DND-41 (cell line): ENCODE measurements around the gene PROK2.

Experiments used
- ATAC-seq: fragments of 200-7000 bp; cut with Tn5 transposase; 3 replicates; pipeline ENCODE4 v1.9.1; 2021; ENCODE audit warnings: low read depth; ENCODE audit not compliant: insufficient read depth
- DNase-seq: peaks from one replicate; pipeline ENCODE4 v3.0.0-alpha.2; 2020
- H2AFZ ChIP-seq: 2 replicates; pipeline ENCODE4 v1.6.0; 2012; ENCODE audit warnings: low read depth, low read length
- H3K27ac ChIP-seq: 2 replicates; pipeline ENCODE4 v1.5.1; 2012; ENCODE audit warnings: low read length, inconsistent platforms
- H3K27me3 ChIP-seq: fragments of 200-600 bp; sonication (generic); 2 replicates; pipeline ENCODE4 v1.6.0; 2012; ENCODE audit warnings: low read length, mild to moderate bottlenecking, inconsistent platforms; ENCODE audit not compliant: insufficient read depth, poor library complexity
- H3K36me3 ChIP-seq: 2 replicates; pipeline ENCODE4 v1.5.1; 2012; ENCODE audit warnings: low read length, inconsistent platforms; ENCODE audit not compliant: insufficient read depth
- H3K4me1 ChIP-seq: 2 replicates; pipeline ENCODE4 v1.5.1; 2012; ENCODE audit warnings: mild to moderate bottlenecking, low read length; ENCODE audit not compliant: insufficient read depth
- H3K4me2 ChIP-seq: 2 replicates; pipeline ENCODE4 v1.6.0; 2012; ENCODE audit warnings: mild to moderate bottlenecking, moderate library complexity, low read length, inconsistent platforms; ENCODE audit not compliant: insufficient read depth
- H3K4me3 ChIP-seq, 2 experiments: fragments of 200-600 bp in 1 of 2; shearing (Covaris generic) in 1 of 2; 2 replicates each; pipeline ENCODE4 v1.5.1; 2012 to 2016; ENCODE audit warnings: inconsistent platforms in 2 of 2, low read length in 2 of 2, mild to moderate bottlenecking in 2 of 2, low read depth in 1 of 2, moderate library complexity in 1 of 2
- H3K79me2 ChIP-seq: 2 replicates; pipeline ENCODE4 v1.6.0; 2012; ENCODE audit warnings: low read length, inconsistent platforms; ENCODE audit not compliant: insufficient read depth
- H3K9ac ChIP-seq: 2 replicates; pipeline ENCODE4 v1.6.0; 2012; ENCODE audit warnings: low read depth, mild to moderate bottlenecking, inconsistent platforms, low read length, moderate library complexity
- H3K9me3 ChIP-seq: 2 replicates; pipeline ENCODE4 v1.5.1; 2012; ENCODE audit warnings: low read length, moderate library complexity, mild to moderate bottlenecking, inconsistent platforms; ENCODE audit not compliant: insufficient read depth, severe bottlenecking
- H4K20me1 ChIP-seq: 2 replicates; pipeline ENCODE4 v1.6.0; 2012; ENCODE audit warnings: low read length; ENCODE audit not compliant: insufficient read depth
- CTCF ChIP-seq: IDR thresholded peaks from 2 replicates; pipeline ENCODE4 v1.5.1; 2012; ENCODE audit warnings: borderline replicate concordance, low read length, moderate library complexity, mild to moderate bottlenecking; ENCODE audit not compliant: poor library complexity, severe bottlenecking; ENCODE audit errors: extremely low read depth
- EZH2 ChIP-seq: IDR thresholded peaks from 3 replicates; pipeline ENCODE4 v1.6.1; 2012; ENCODE audit warnings: borderline replicate concordance, low read depth, mild to moderate bottlenecking, moderate library complexity, low read length, inconsistent platforms; ENCODE audit not compliant: severe bottlenecking

The PROK2 gene

GRCh38 chr3:71797455-71797854 is 12.5 kb upstream of the PROK2 start:
- Histone ChIP-seq H3K36me3 (no peaks in the 10 kb centered on the region), H4K20me1 (no peaks in the 10 kb centered on the region), H3K9me3 (no peaks in the 10 kb centered on the region), H3K4me2 (no peak overlapping the region), H3K79me2 (no peaks in the 10 kb centered on the region), H3K4me1 (no peaks in the 10 kb centered on the region), H2AFZ (no peak overlapping the region), H3K4me3 (no peak overlapping the region), H3K27ac (no peak overlapping the region), H3K9ac (no peak overlapping the region), H3K27me3 (peaks cover 4% of the 10 kb centered on the region)
- no peak for DNase-seq
- no peak for ATAC-seq
- no peak for TF ChIP-seq CTCF
- no peak for TF ChIP-seq EZH2

GRCh38 chr3:71796290-71796689 is 11.3 kb upstream of the PROK2 start:
- DNase-seq, result no peak
- Histone ChIP-seq H3K36me3 (no peaks in the 10 kb centered on the region), H3K9me3 (no peaks in the 10 kb centered on the region), H3K27ac (no peak overlapping the region), H2AFZ (no peak overlapping the region), H4K20me1 (no peaks in the 10 kb centered on the region), H3K4me3 (no peak overlapping the region), H3K4me2 (no peak overlapping the region), H3K4me1 (no peaks in the 10 kb centered on the region), H3K9ac (no peak overlapping the region), H3K79me2 (no peaks in the 10 kb centered on the region), H3K27me3 (peaks cover 4% of the 10 kb centered on the region)
- TF ChIP-seq EZH2, result no peak
- no peak for TF ChIP-seq CTCF
- ATAC-seq, result no peak

- DNase-seq, result no peak
- Histone ChIP-seq H2AFZ (no peak overlapping the region), H3K4me1 (no peaks in the 10 kb centered on the region), H3K9ac (no peak overlapping the region), H3K27me3 (no peaks in the 10 kb centered on the region), H3K36me3 (no peaks in the 10 kb centered on the region), H3K4me3 (no peak overlapping the region), H4K20me1 (no peaks in the 10 kb centered on the region), H3K9me3 (no peaks in the 10 kb centered on the region), H3K79me2 (no peaks in the 10 kb centered on the region), H3K4me2 (no peak overlapping the region), H3K27ac (no peak overlapping the region)
- no peak for ATAC-seq
- TF ChIP-seq CTCF (no peak), EZH2 (no peak)
These were observed 6.7 kb upstream of the PROK2 start for GRCh38 chr3:71791634-71792033.

- Histone ChIP-seq H3K36me3 (no peaks in the 10 kb centered on the region), H3K9ac (no peak overlapping the region), H2AFZ (no peak overlapping the region), H3K27ac (no peak overlapping the region), H3K27me3 (no peaks in the 10 kb centered on the region), H4K20me1 (no peaks in the 10 kb centered on the region), H3K4me2 (no peak overlapping the region), H3K79me2 (no peaks in the 10 kb centered on the region), H3K4me3 (no peak overlapping the region), H3K4me1 (no peaks in the 10 kb centered on the region), H3K9me3 (no peaks in the 10 kb centered on the region)
- ATAC-seq (no peak), DNase-seq (no peak)
- TF ChIP-seq EZH2, result no peak
- no peak for TF ChIP-seq CTCF
These were observed 5.0 kb upstream of the PROK2 start for GRCh38 chr3:71789922-71790321.
